KMS-11 (cell line): ENCODE data around the gene FHOD3.

ENCODE experiments used
- H2AFZ ChIP-seq: fragments of 200-600 bp; sonication (generic); 2 replicates; pipeline ENCODE4 v1.6.1; 2016; ENCODE audit warnings: antibody characterized with exemption, mixed run types, low read depth
- H3K27ac ChIP-seq: fragments of 200-600 bp; sonication (generic); 2 replicates; pipeline ENCODE4 v1.6.1; 2016; ENCODE audit warnings: mild to moderate bottlenecking, mixed run types
- H3K27me3 ChIP-seq: fragments of 200-600 bp; sonication (generic); 2 replicates; pipeline ENCODE4 v1.6.1; 2017; ENCODE audit warnings: mild to moderate bottlenecking, low read depth, mixed run types, moderate library complexity; ENCODE audit not compliant: insufficient read depth
- H3K36me3 ChIP-seq: fragments of 200-600 bp; sonication (generic); 2 replicates; pipeline ENCODE4 v1.6.1; 2017; ENCODE audit warnings: mild to moderate bottlenecking, mixed run types; ENCODE audit not compliant: insufficient read depth
- H3K4me1 ChIP-seq: fragments of 200-600 bp; sonication (generic); 2 replicates; pipeline ENCODE4 v1.6.1; 2016; ENCODE audit warnings: mild to moderate bottlenecking, low read depth, mixed run types; ENCODE audit not compliant: poor library complexity, severe bottlenecking
- H3K4me2 ChIP-seq: fragments of 200-600 bp; sonication (generic); 2 replicates; pipeline ENCODE4 v1.7.0; 2016; ENCODE audit warnings: mild to moderate bottlenecking, mixed run types
- H3K4me3 ChIP-seq: fragments of 200-600 bp; sonication (generic); IDR thresholded peaks from 2 replicates; pipeline ENCODE4 v1.6.1; 2017; ENCODE audit warnings: low read depth, low read length, mixed read lengths; ENCODE audit not compliant: insufficient read depth
- H3K79me2 ChIP-seq: fragments of 200-600 bp; sonication (generic); 2 replicates; pipeline ENCODE4 v1.6.1; 2016; ENCODE audit warnings: low read depth, mixed run types; ENCODE audit not compliant: insufficient read depth
- H3K9ac ChIP-seq: fragments of 200-600 bp; sonication (generic); 2 replicates; pipeline ENCODE4 v1.6.1; 2016; ENCODE audit warnings: mild to moderate bottlenecking, mixed run types
- H4K20me1 ChIP-seq: fragments of 200-600 bp; sonication (generic); 2 replicates; pipeline ENCODE4 v1.6.1; 2016; ENCODE audit warnings: mild to moderate bottlenecking, mixed run types; ENCODE audit not compliant: insufficient read depth
- CTCF ChIP-seq: fragments of 200-600 bp; sonication (generic); conservative IDR thresholded peaks from 2 replicates; pipeline ENCODE4 v1.6.1; 2017; ENCODE audit warnings: low read depth, mild to moderate bottlenecking, antibody characterized with exemption, low read length, moderate library complexity, mixed read lengths

The FHOD3 gene

GRCh38 chr18:36772241-36772723, 474.8 kb downstream of the FHOD3 start:
- Histone ChIP-seq H3K4me2 (no peak overlapping the region), H3K4me1 (no peaks in the 10 kb centered on the region), H3K36me3 (no peaks in the 10 kb centered on the region), H3K79me2 (no peaks in the 10 kb centered on the region), H3K27ac (no peak overlapping the region), H2AFZ (no peak overlapping the region), H3K4me3 (no peak overlapping the region), H3K27me3 (no peaks in the 10 kb centered on the region), H4K20me1 (no peaks in the 10 kb centered on the region), H3K9ac (no peak overlapping the region)
- TF ChIP-seq CTCF, result no peak

GRCh38 chr18:36775396-36775795, 477.9 kb downstream of the FHOD3 start:
- H3K4me3 ChIP-seq, result no peak overlapping the region
- no peak overlapping the region for H3K27ac ChIP-seq
- no peaks in the 10 kb centered on the region for H3K27me3 ChIP-seq
- no peak for TF ChIP-seq CTCF
- H3K79me2 ChIP-seq, result no peaks in the 10 kb centered on the region
- no peaks in the 10 kb centered on the region for H4K20me1 ChIP-seq
- no peak overlapping the region for H2AFZ ChIP-seq
- no peaks in the 10 kb centered on the region for H3K4me1 ChIP-seq
- H3K9ac ChIP-seq, result no peak overlapping the region
- H3K36me3 ChIP-seq, result no peaks in the 10 kb centered on the region
- H3K4me2 ChIP-seq, result no peak overlapping the region

GRCh38 chr18:36776650-36777049, 479.1 kb downstream of the FHOD3 start:
- no peak overlapping the region for H3K9ac ChIP-seq
- H3K4me2 ChIP-seq, result no peak overlapping the region
- H4K20me1 ChIP-seq, result no peaks in the 10 kb centered on the region
- no peak overlapping the region for H3K27ac ChIP-seq
- no peak for TF ChIP-seq CTCF
- H2AFZ ChIP-seq, result no peak overlapping the region
- H3K27me3 ChIP-seq, result no peaks in the 10 kb centered on the region
- no peaks in the 10 kb centered on the region for H3K36me3 ChIP-seq
- no peaks in the 10 kb centered on the region for H3K79me2 ChIP-seq
- no peak overlapping the region for H3K4me3 ChIP-seq
- no peaks in the 10 kb centered on the region for H3K4me1 ChIP-seq

GRCh38 chr18:36777566-36777965, 480.1 kb downstream of the FHOD3 start:
- no peaks in the 10 kb centered on the region for H3K4me1 ChIP-seq
- no peaks in the 10 kb centered on the region for H3K79me2 ChIP-seq
- H3K27ac ChIP-seq, result no peak overlapping the region
- H3K9ac ChIP-seq, result no peak overlapping the region
- H4K20me1 ChIP-seq, result no peaks in the 10 kb centered on the region
- H3K36me3 ChIP-seq, result no peaks in the 10 kb centered on the region
- no peak overlapping the region for H3K4me2 ChIP-seq
- no peak overlapping the region for H3K4me3 ChIP-seq
- H2AFZ ChIP-seq, result no peak overlapping the region
- no peak for TF ChIP-seq CTCF
- no peaks in the 10 kb centered on the region for H3K27me3 ChIP-seq

GRCh38 chr18:36780748-36781147, 483.2 kb downstream of the FHOD3 start:
- no peak overlapping the region for H3K9ac ChIP-seq
- H3K27me3 ChIP-seq, result no peaks in the 10 kb centered on the region
- no peak overlapping the region for H2AFZ ChIP-seq
- no peak for TF ChIP-seq CTCF
- no peak overlapping the region for H3K4me2 ChIP-seq
- no peaks in the 10 kb centered on the region for H4K20me1 ChIP-seq
- no peak overlapping the region for H3K4me3 ChIP-seq
- H3K79me2 ChIP-seq, result no peaks in the 10 kb centered on the region
- no peaks in the 10 kb centered on the region for H3K4me1 ChIP-seq
- H3K27ac ChIP-seq, result no peak overlapping the region
- H3K36me3 ChIP-seq, result no peaks in the 10 kb centered on the region
